Measurements from ENCODE around the gene NODAL.
A peak's percentile ranks its signal among the peaks of the same experiment; 100 is the strongest.

NODAL gene

GRCh38 chr10:70403483-70404035, 37.9 kb downstream of the NODAL start:
- ChIA-PET POLR2A (interaction anchor here (0.6 to 4.0 kb wide), 20 partner anchors 10 to 810 kb away, joined by 3 to 20 read pairs (median 5); partner anchors contain the start of genes PPA1, SAR1A and TYSND1), CTCF (interaction anchor here (0.6 to 1.7 kb wide), 3 partner anchors 11 to 257 kb away, joined by 5 to 8 read pairs (median 6); partner anchors contain the start of gene TYSND1)
- Histone ChIP-seq H3K36me3 (ENCODE audit: control insufficient read depth in 2 of 2, insufficient read depth in 1 of 2, low read length in 2 of 2) (peaks cover 0 to 5% of the 10 kb centered on the region in 2 experiments; a peak in 1 of 3 replicates), H3K9me3 (ENCODE audit: control insufficient read depth, insufficient read depth, low read depth, low read length) (no peaks in the 10 kb centered on the region), H3K4me1 (ENCODE audit: control insufficient read depth, insufficient read depth, low read length) (peaks cover 6% of the 10 kb centered on the region; the same call in 1 of the 2 replicates), H3K27ac (ENCODE audit: extremely low read depth, low read depth, low read length) (no peak overlapping the region), H3K4me3 (ENCODE audit: low read depth, low read length) (no peak overlapping the region)
- TF ChIP-seq ZXDB (tag by site-specific recombination; IDR thresholded peaks at IDR 0.05) (0 out of 2 replicates have a peak, but pooled peaks have one; percentile 20), ZNF341 (tag by site-specific recombination; IDR thresholded peaks at IDR 0.05; ENCODE audit: low read depth) (peak; percentile 63), ZNF488 (tag by site-specific recombination; IDR thresholded peaks at IDR 0.05) (no peak), ZBTB11 (tag by site-specific recombination; conservative IDR thresholded peaks at IDR 0.05; ENCODE audit: low read depth) (no peak), ZNF280C (tag by site-specific recombination; IDR thresholded peaks at IDR 0.05) (no peak), KLF16 (tag by site-specific recombination; IDR thresholded peaks at IDR 0.05) (no peak), ZNF639 (tag by site-specific recombination; IDR thresholded peaks at IDR 0.05) (0 out of 2 replicates have a peak, but pooled peaks have one; percentile 32), PRDM10 (tag by site-specific recombination; IDR thresholded peaks at IDR 0.05) (peak; percentile 70), KLF10 (tag by site-specific recombination; IDR thresholded peaks at IDR 0.05) (no peak), ZBTB21 (tag by site-specific recombination; IDR thresholded peaks at IDR 0.05) (0 out of 2 replicates have a peak, but pooled peaks have one; percentile 13), ZNF394 (tag by site-specific recombination; IDR thresholded peaks at IDR 0.05; ENCODE audit: borderline replicate concordance) (0 out of 2 replicates have a peak, but pooled peaks have one; percentile 9), ZNF335 (tag by site-specific recombination; conservative IDR thresholded peaks at IDR 0.05) (peak; percentile 67; the same call in 1 of the 2 replicates), ZBTB8A (tag by site-specific recombination; IDR thresholded peaks at IDR 0.05) (no peak), ZBTB17 (tag by site-specific recombination; IDR thresholded peaks at IDR 0.05) (peak; percentile 76; the same call in 1 of the 2 replicates), ZNF10 (tag by site-specific recombination; IDR thresholded peaks at IDR 0.05) (peak; percentile 77; the same call in 1 of the 2 replicates), ZNF501 (tag by site-specific recombination; IDR thresholded peaks at IDR 0.05) (peak; percentile 40; the same call in 1 of the 2 replicates), PRDM1 (tag by site-specific recombination; IDR thresholded peaks at IDR 0.05) (peak; percentile 95), ZNF404 (tag by site-specific recombination; IDR thresholded peaks at IDR 0.05) (no peak)
- TF ChIP-seq, protein P1, sequence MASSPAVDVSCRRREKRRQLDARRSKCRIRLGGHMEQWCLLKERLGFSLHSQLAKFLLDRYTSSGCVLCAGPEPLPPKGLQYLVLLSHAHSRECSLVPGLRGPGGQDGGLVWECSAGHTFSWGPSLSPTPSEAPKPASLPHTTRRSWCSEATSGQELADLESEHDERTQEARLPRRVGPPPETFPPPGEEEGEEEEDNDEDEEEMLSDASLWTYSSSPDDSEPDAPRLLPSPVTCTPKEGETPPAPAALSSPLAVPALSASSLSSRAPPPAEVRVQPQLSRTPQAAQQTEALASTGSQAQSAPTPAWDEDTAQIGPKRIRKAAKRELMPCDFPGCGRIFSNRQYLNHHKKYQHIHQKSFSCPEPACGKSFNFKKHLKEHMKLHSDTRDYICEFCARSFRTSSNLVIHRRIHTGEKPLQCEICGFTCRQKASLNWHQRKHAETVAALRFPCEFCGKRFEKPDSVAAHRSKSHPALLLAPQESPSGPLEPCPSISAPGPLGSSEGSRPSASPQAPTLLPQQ (tag by site-specific recombination; IDR thresholded peaks at IDR 0.05), result no peak
- TF ChIP-seq, protein P2, sequence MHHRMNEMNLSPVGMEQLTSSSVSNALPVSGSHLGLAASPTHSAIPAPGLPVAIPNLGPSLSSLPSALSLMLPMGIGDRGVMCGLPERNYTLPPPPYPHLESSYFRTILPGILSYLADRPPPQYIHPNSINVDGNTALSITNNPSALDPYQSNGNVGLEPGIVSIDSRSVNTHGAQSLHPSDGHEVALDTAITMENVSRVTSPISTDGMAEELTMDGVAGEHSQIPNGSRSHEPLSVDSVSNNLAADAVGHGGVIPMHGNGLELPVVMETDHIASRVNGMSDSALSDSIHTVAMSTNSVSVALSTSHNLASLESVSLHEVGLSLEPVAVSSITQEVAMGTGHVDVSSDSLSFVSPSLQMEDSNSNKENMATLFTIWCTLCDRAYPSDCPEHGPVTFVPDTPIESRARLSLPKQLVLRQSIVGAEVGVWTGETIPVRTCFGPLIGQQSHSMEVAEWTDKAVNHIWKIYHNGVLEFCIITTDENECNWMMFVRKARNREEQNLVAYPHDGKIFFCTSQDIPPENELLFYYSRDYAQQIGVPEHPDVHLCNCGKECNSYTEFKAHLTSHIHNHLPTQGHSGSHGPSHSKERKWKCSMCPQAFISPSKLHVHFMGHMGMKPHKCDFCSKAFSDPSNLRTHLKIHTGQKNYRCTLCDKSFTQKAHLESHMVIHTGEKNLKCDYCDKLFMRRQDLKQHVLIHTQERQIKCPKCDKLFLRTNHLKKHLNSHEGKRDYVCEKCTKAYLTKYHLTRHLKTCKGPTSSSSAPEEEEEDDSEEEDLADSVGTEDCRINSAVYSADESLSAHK (tag by site-specific recombination; IDR thresholded peaks at IDR 0.05), result no peak

All from HEK293 (cell line).